HG03103 (cell line): Measurements from ENCODE around the gene ATF7IP.
"Not testable (repeated sequence)": the region's sequence is repeated elsewhere in the genome, so short reads cannot be mapped to it uniquely, and the experiment has no call there.

Source experiments
- ATAC-seq: cut with Tn5 transposase; IDR thresholded peaks from one replicate; pipeline ENCODE4 v1.9.1; 2021; ENCODE audit warnings: low read depth; ENCODE audit not compliant: unreplicated experiment

Gene ATF7IP, protein sequence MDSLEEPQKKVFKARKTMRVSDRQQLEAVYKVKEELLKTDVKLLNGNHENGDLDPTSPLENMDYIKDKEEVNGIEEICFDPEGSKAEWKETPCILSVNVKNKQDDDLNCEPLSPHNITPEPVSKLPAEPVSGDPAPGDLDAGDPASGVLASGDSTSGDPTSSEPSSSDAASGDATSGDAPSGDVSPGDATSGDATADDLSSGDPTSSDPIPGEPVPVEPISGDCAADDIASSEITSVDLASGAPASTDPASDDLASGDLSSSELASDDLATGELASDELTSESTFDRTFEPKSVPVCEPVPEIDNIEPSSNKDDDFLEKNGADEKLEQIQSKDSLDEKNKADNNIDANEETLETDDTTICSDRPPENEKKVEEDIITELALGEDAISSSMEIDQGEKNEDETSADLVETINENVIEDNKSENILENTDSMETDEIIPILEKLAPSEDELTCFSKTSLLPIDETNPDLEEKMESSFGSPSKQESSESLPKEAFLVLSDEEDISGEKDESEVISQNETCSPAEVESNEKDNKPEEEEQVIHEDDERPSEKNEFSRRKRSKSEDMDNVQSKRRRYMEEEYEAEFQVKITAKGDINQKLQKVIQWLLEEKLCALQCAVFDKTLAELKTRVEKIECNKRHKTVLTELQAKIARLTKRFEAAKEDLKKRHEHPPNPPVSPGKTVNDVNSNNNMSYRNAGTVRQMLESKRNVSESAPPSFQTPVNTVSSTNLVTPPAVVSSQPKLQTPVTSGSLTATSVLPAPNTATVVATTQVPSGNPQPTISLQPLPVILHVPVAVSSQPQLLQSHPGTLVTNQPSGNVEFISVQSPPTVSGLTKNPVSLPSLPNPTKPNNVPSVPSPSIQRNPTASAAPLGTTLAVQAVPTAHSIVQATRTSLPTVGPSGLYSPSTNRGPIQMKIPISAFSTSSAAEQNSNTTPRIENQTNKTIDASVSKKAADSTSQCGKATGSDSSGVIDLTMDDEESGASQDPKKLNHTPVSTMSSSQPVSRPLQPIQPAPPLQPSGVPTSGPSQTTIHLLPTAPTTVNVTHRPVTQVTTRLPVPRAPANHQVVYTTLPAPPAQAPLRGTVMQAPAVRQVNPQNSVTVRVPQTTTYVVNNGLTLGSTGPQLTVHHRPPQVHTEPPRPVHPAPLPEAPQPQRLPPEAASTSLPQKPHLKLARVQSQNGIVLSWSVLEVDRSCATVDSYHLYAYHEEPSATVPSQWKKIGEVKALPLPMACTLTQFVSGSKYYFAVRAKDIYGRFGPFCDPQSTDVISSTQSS

GRCh38 chr12:14365294-14366208 lies at the start of gene ATF7IP:
Gene ATF7IP, plus strand, starts transcription at chr12:14365682. Its CDS starts 58,234 bp downstream, at chr12:14423916.
- ATAC-seq: peak; percentile 69

DNA sequence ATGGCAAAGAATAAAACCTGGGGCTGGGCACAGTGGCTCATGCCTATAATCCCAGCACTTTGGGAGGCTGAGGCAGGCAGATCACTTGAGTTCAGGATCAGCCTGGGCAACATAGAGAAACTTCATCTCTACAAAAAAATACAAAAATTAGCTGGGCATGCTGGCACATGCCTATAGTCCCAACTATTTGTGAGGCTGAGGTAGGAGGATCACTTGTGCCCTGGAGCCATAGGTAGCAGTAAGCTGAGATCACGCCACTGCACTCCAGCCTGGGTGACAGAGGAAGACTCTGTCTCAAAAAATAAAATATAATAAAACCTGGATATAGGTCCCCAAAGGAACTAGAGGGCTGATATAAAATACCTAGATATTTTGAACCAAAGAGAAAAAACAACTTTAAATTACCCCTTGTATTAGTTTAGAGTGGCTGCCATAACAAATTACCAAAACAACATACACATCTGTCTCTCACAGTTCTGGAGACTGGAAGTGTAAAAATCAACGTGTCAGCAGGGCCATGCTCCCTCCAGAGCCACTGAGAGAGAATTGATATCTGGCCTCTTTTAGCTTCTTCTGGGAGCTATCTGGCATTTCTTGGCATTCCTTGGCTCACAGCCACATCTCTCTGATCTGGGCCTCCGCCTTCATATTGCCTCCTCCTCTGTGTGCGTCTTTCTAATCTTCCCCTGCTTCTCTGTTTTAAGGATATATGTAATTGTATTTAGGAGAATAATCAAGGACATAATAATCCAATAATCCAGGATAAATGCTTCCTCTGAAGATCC lies 47.9 kb upstream of the ATF7IP start:
- ATAC-seq: no peak

DNA sequence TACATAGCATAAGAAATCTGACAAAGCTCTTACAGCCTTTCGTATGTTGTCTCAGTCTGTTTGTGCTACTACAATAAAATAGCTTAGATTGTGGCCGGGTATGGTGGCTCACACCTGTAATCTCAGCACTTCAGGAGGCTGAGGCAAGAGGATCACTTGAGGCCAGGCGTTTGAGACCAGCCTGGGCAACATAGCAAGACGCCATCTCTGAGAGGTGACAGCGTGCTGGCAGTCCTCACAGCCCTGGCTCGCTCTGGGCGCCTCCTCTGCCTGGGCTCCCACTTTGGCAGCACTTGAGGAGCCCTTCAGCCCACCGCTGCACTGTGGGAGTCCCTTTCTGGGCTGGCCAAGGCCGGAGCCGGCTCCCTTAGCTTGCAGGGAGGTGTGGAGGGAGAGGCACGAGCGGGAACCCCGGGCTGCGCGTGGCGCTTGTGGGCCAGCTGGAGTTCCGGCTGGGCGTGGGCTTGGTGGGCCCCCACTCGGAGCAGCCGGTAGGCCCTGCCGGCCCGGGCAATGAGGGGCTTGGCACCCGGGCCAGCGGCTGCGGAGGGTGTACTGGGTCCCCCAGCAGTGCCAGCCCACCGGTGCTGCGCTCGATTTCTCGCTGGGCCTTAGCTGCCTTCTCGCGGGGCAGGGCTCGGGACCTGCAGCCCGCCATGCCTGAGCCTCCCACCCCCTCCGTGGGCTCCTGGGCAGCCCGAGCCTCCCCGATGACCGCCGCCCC lies 45.6 kb upstream of the ATF7IP start:
- ATAC-seq: not testable (repeated sequence)

- ATAC-seq: no peak
These were observed 43.1 kb upstream of the ATF7IP start for GRCh38 chr12:14322403-14322802.

GRCh38 chr12:14325716-14326343 lies 39.7 kb upstream of the ATF7IP start:
- ATAC-seq: no peak

DNA sequence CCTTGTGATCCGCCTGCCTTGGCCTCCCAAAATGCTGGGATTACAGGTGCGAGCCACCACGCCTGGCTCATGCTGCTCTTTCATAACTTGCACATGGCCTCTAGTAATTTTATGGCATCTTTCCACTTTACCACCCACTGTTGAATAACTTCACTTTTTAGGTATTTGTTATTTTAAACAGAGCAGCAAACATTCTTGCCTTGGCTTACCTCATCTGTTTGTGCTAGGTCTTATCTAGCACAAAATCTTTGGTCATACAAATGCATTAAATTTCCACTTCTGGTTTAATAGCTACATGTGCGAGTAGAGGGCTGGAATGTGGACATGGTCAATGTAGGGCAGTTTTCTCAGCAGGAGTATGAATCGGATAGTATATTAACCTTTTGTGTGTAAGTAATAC lies 38.8 kb upstream of the ATF7IP start:
- no peak for ATAC-seq

DNA sequence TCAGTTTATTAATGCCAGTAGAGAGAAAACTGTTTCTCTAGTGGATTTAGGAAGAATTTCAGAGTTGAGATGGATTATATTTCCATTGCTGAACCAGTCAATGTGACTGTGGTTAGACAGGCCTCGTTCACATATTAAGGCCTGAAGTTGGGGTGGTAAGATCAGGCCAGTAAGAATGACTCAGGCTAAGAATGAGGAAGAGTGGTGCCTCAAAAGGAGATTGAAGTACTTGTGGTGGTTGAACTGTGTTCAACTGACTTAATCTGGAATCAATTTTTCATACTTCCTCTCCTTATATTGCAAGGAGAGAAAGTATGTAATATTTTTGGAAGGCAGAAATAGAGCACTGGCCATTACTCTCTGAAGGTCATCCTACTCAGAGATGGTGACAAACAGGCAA lies 37.8 kb upstream of the ATF7IP start:
- no peak for ATAC-seq

DNA sequence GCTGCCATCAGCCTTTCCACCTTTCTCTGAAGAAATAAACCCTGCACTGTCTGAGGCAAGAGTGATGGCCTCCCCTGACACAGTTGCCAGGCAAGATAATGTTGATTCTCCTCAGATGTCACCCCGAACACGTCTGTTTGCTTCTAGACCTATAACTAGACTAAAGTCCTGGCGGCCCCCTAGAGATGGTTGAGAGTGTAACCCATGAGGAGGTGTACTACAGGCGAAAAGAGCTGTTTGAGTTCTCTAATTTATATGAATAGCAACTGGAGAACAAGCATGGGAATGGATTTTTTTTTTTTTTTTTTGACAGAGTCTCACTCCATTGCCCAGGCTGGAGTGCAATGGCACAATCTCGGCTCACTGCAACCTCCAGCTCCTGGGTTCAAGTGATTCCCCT lies 33.0 kb upstream of the ATF7IP start:
- no peak for ATAC-seq

GRCh38 chr12:14340371-14340770 lies 25.1 kb upstream of the ATF7IP start:
- no peak for ATAC-seq

GRCh38 chr12:14351524-14351923 lies 14.0 kb upstream of the ATF7IP start:
- ATAC-seq: not testable (repeated sequence)

- not testable (repeated sequence) for ATAC-seq
These were observed 13.4 kb upstream of the ATF7IP start for GRCh38 chr12:14352066-14352465.

DNA sequence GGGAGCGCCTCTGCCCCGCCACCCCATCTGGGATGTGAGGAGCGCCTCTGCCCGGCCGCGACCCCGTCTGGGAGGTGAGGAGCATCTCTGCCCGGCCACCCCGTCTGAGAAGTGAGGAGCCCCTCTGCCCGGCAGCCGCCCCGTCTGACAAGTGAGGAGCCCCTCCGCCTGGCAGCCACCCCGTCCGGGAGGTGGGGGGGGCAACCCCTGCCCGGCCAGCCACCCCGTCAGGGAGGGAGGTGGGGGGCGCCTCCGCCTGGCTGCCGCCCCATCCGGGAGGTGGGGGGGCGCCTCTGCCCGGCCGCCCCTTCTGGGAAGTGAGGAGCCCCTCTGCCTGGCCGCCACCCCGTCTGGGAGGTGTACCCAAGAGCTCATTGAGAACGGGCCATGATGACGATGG lies 10.8 kb upstream of the ATF7IP start:
- not testable (repeated sequence) for ATAC-seq

- ATAC-seq: no peak
These were observed 9.3 kb upstream of the ATF7IP start for GRCh38 chr12:14356147-14356546.

GRCh38 chr12:14357486-14357885 lies 8.0 kb upstream of the ATF7IP start:
- no peak for ATAC-seq

DNA sequence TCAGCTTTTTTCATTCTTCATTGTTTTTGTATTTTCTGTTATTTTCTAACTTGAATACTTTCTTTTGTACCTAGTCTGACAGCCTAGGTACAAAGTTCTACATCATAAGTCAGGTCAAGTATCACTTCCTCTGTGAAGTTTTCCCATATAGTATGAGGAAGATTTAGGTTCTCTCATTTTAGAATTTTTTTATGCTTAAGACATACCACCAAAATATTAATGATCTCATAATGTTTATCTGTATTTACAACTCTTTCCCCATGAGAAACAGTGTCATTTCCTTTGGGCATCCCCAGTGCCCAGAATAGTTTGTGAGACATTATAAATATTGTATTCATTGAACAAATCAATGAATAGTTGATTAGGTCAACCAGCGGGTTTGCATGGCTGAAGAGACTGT lies 3.1 kb upstream of the ATF7IP start:
- no peak for ATAC-seq

- ATAC-seq: no peak
These were observed 755 bp upstream of the ATF7IP start for GRCh38 chr12:14364583-14365271.
